Bronchial epithelial cell (primary cell): ENCODE results near the gene KRT5. TPM values are rescaled to one million over a fixed set of nuclear protein-coding genes. Genes with fewer than 3 reads are reported as not detected.

Experiments used
- DNase-seq: peaks from one replicate; pipeline ENCODE4 v3.0.0-alpha.2; 2010; ENCODE audit warnings: low read depth
- FAIRE-seq: peaks from 2 replicates; lab custom pipeline; 2011; peaks lifted over from hg19 to GRCh38; lab: Jason Lieb, UNC
- H3K27me3 ChIP-seq: 2 replicates; pipeline ENCODE4 v1.5.1; 2011; ENCODE audit warnings: low read length; ENCODE audit not compliant: control insufficient read depth, insufficient read depth
- H3K36me3 ChIP-seq: 2 replicates; pipeline ENCODE4 v1.5.1; 2011; ENCODE audit warnings: low read length; ENCODE audit not compliant: control insufficient read depth, insufficient read depth
- H3K4me3 ChIP-seq: 2 replicates; pipeline ENCODE4 v1.5.1; 2011; ENCODE audit warnings: mild to moderate bottlenecking, low read depth, low read length, control low read depth
- CTCF ChIP-seq: IDR thresholded peaks from 2 replicates; pipeline ENCODE4 v1.5.1; 2011; ENCODE audit warnings: mild to moderate bottlenecking, moderate library complexity, low read length, control low read depth, inconsistent platforms; ENCODE audit not compliant: insufficient read depth, severe bottlenecking
- total RNA-seq: library from RNA; depleted of rRNA; stranded (reverse); fragments of >200 nt; gene quantifications from 2 replicates; pipeline ENCODE4 v1.2.1, GENCODE V29; 2014

Gene KRT5
- total RNA-seq, 1 donor from 2014 or later = 6,770 TPM

- Histone ChIP-seq H3K27me3 (no peaks in the 10 kb centered on the region), H3K36me3 (peaks cover 26% of the 10 kb centered on the region), H3K4me3 (peak overlapping the region; percentile 56)
- no peak for TF ChIP-seq CTCF
- peak; percentile 63 for DNase-seq
- FAIRE-seq = peak; percentile 43
Measured at GRCh38 chr12:52517888-52518287, 2.3 kb downstream of the KRT5 start.

GRCh38 chr12:52517005-52517835, 3.0 kb downstream of the KRT5 start:
- Histone ChIP-seq H3K4me3 (peak overlapping the region; percentile 1), H3K36me3 (peaks cover 26% of the 10 kb centered on the region), H3K27me3 (no peaks in the 10 kb centered on the region)
- no peak for TF ChIP-seq CTCF
- peak; percentile 51 for DNase-seq
- peak; percentile 50 for FAIRE-seq

GRCh38 chr12:52515927-52516831, 4.0 kb downstream of the KRT5 start:
- TF ChIP-seq CTCF = no peak
- FAIRE-seq (peak; percentile 96), DNase-seq (peak; percentile 89)
- no peak overlapping the region for H3K4me3 ChIP-seq
- no peaks in the 10 kb centered on the region for H3K27me3 ChIP-seq
- peaks cover 26% of the 10 kb centered on the region for H3K36me3 ChIP-seq

- no peak for DNase-seq
- Histone ChIP-seq H3K36me3 (peaks cover 26% of the 10 kb centered on the region), H3K4me3 (no peak overlapping the region), H3K27me3 (no peaks in the 10 kb centered on the region)
- no peak for TF ChIP-seq CTCF
- no peak for FAIRE-seq
Measured at GRCh38 chr12:52515319-52515646, 4.9 kb downstream of the KRT5 start.

- H3K36me3 ChIP-seq = peaks cover 21% of the 10 kb centered on the region
- FAIRE-seq (no peak), DNase-seq (peak; percentile 83)
- TF ChIP-seq CTCF = no peak
- H3K27me3 ChIP-seq = no peaks in the 10 kb centered on the region
- H3K4me3 ChIP-seq = no peak overlapping the region
Measured at GRCh38 chr12:52514471-52515318, 5.5 kb downstream of the KRT5 start.
